Measurements from ENCODE around the gene CAMTA1.

Gene CAMTA1

GRCh38 chr1:7721940-7722669 is 936.9 kb downstream of the CAMTA1 start:
- no peak for DNase-seq (ENCODE audit: low read depth in 2 of 2)

- no peak for DNase-seq (ENCODE audit: low read depth in 2 of 2)
Measured at GRCh38 chr1:7722670-7723012, 937.4 kb downstream of the CAMTA1 start.

GRCh38 chr1:7726623-7727022 is 941.4 kb downstream of the CAMTA1 start:
- no peak for DNase-seq (ENCODE audit: low read depth in 2 of 2)

GRCh38 chr1:7727809-7728471 is 942.7 kb downstream of the CAMTA1 start:
- DNase-seq (ENCODE audit: low read depth in 2 of 2): no peak

GRCh38 chr1:7729761-7730160 is 944.5 kb downstream of the CAMTA1 start:
- DNase-seq (ENCODE audit: low read depth in 2 of 2): no peak

- no peak for DNase-seq (ENCODE audit: low read depth in 2 of 2)
Measured at GRCh38 chr1:7732331-7732730, 947.1 kb downstream of the CAMTA1 start.

- no peak for DNase-seq (ENCODE audit: low read depth in 2 of 2)
Measured at GRCh38 chr1:7733276-7733675, 948.0 kb downstream of the CAMTA1 start.

- no peak for DNase-seq (ENCODE audit: low read depth in 2 of 2)
Measured at GRCh38 chr1:7738044-7738443, 952.8 kb downstream of the CAMTA1 start.

- no peak for DNase-seq (ENCODE audit: low read depth in 2 of 2)
Measured at GRCh38 chr1:7743346-7743745, 958.1 kb downstream of the CAMTA1 start.

- DNase-seq (ENCODE audit: low read depth in 2 of 2): no peak
Measured at GRCh38 chr1:7744882-7745281, 959.6 kb downstream of the CAMTA1 start.

GRCh38 chr1:7745783-7746182 is 960.5 kb downstream of the CAMTA1 start:
- DNase-seq (ENCODE audit: low read depth in 2 of 2): no peak

- no peak for DNase-seq (ENCODE audit: low read depth in 2 of 2)
Measured at GRCh38 chr1:7747605-7748004, 962.4 kb downstream of the CAMTA1 start.

GRCh38 chr1:7749126-7749525 is 963.9 kb downstream of the CAMTA1 start:
- no peak for DNase-seq (ENCODE audit: low read depth in 2 of 2)

GRCh38 chr1:7751174-7751573 is 965.9 kb downstream of the CAMTA1 start:
- DNase-seq (ENCODE audit: low read depth in 2 of 2): no peak

- peak in 1 of 2 donors; percentile 13 for DNase-seq (ENCODE audit: low read depth in 2 of 2)
Measured at GRCh38 chr1:7752512-7753417, 967.5 kb downstream of the CAMTA1 start.

GRCh38 chr1:7753641-7754040 is 968.4 kb downstream of the CAMTA1 start:
- no peak for DNase-seq (ENCODE audit: low read depth in 2 of 2)

- DNase-seq (ENCODE audit: low read depth in 2 of 2): no peak
Measured at GRCh38 chr1:7754234-7754633, 969.0 kb downstream of the CAMTA1 start.

- DNase-seq (ENCODE audit: low read depth in 2 of 2): no peak
Measured at GRCh38 chr1:7755448-7755847, 970.2 kb downstream of the CAMTA1 start.

GRCh38 chr1:7760245-7760644 is 975.0 kb downstream of the CAMTA1 start:
- DNase-seq (ENCODE audit: low read depth in 2 of 2): no peak

GRCh38 chr1:7761103-7761502 is 975.8 kb downstream of the CAMTA1 start:
- DNase-seq (ENCODE audit: low read depth in 2 of 2): no peak

GRCh38 chr1:7767176-7767575 is 981.9 kb downstream of the CAMTA1 start:
- DNase-seq (ENCODE audit: low read depth in 2 of 2): no peak

- DNase-seq (ENCODE audit: low read depth in 2 of 2): no peak
Measured at GRCh38 chr1:7768583-7768982, 983.3 kb downstream of the CAMTA1 start.
